Retinal pigment epithelial cell (primary cell): Measurements from ENCODE around the gene GABRR2.

Source experiments
- DNase-seq: peaks from one replicate; pipeline ENCODE4 v3.0.0-alpha.2; 2010; ENCODE audit warnings: low read depth
- H3K4me3 ChIP-seq: 2 replicates; pipeline ENCODE4 v1.5.1; 2011; ENCODE audit warnings: mild to moderate bottlenecking, low read length, control low read depth, moderate library complexity
- CTCF ChIP-seq: conservative IDR thresholded peaks from 2 replicates; pipeline ENCODE4 v1.5.1; 2011; ENCODE audit warnings: low read depth, low read length, control low read depth, inconsistent platforms

The GABRR2 gene

GRCh38 chr6:89315249-89315885 lies at the start of gene GABRR2:
GABRR2 (minus strand) TSS chr6:89315299; CDS start chr6:89315165, 134 bp downstream.
- no peak for TF ChIP-seq CTCF
- no peak for DNase-seq
- no peak within 1 kb of the TSS for H3K4me3 ChIP-seq

GRCh38 chr6:89364586-89364985 lies 49.5 kb upstream of the GABRR2 start:
- DNase-seq, result no peak
- no peak overlapping the region for H3K4me3 ChIP-seq
- TF ChIP-seq CTCF, result no peak

- TF ChIP-seq CTCF, result no peak
- no peak overlapping the region for H3K4me3 ChIP-seq
- DNase-seq, result no peak
Observed at GRCh38 chr6:89361171-89361570, 46.1 kb upstream of the GABRR2 start.

GRCh38 chr6:89360415-89360999 lies 45.4 kb upstream of the GABRR2 start:
- no peak overlapping the region for H3K4me3 ChIP-seq
- TF ChIP-seq CTCF, result no peak
- peak; percentile 61 for DNase-seq

GRCh38 chr6:89359561-89359960 lies 44.5 kb upstream of the GABRR2 start:
- DNase-seq, result no peak
- no peak overlapping the region for H3K4me3 ChIP-seq
- TF ChIP-seq CTCF, result no peak

- DNase-seq, result no peak
- H3K4me3 ChIP-seq, result no peak overlapping the region
Observed at GRCh38 chr6:89357390-89357789, 42.3 kb upstream of the GABRR2 start.

More at GRCh38 chr6:89357390-89357789, 42.3 kb upstream of the GABRR2 start:
- no peak for TF ChIP-seq CTCF
